Measurements from ENCODE around the gene BYSL. TPM values are rescaled to one million over a fixed set of nuclear protein-coding genes. Genes with fewer than 3 reads are reported as not detected.

The BYSL gene
- total and polyA plus RNA-seq, 8 donors, result 1.8 to 65.2 (median 10.6) TPM; not detected in 1

DNA sequence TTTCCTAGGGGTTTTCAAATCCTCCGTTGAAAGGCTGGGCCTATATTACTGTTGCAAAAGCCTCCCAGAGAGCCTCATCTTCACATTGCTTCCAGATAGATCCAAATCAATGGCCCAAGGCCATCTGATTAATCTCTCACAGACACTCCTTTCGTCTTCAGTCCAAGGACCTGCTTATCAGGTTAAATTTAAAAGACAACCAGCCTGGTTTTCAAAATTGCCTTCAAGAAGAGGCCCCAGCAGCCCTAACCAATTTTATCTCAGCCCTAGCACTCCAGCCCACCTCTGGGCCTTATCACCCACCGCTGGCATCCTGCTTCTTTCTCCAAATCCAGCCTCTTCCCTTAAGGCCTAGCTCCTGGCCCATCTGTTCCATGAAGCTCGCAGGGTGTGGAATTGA, 35.8 kb downstream of the BYSL start:
- H3K4me3 ChIP-seq, result no peak overlapping the region
- H3K27me3 ChIP-seq, result no peaks in the 10 kb centered on the region
- WGBS, 5 donors, result 69 to 83% (median 77%) methylated on average over 4 of the region's 4 CpGs
- H3K4me1 ChIP-seq, result no peaks in the 10 kb centered on the region
- no peak for DNase-seq
- H3K27ac ChIP-seq, result no peak overlapping the region
- peaks cover 0 to 9% (median 2%) of the 10 kb centered on the region in 4 donors for H3K36me3 ChIP-seq
- H3K9me3 ChIP-seq, result no peaks in the 10 kb centered on the region
- no peak for TF ChIP-seq EP300 (IDR thresholded peaks at IDR 0.05)
- TF ChIP-seq, protein P1, sequence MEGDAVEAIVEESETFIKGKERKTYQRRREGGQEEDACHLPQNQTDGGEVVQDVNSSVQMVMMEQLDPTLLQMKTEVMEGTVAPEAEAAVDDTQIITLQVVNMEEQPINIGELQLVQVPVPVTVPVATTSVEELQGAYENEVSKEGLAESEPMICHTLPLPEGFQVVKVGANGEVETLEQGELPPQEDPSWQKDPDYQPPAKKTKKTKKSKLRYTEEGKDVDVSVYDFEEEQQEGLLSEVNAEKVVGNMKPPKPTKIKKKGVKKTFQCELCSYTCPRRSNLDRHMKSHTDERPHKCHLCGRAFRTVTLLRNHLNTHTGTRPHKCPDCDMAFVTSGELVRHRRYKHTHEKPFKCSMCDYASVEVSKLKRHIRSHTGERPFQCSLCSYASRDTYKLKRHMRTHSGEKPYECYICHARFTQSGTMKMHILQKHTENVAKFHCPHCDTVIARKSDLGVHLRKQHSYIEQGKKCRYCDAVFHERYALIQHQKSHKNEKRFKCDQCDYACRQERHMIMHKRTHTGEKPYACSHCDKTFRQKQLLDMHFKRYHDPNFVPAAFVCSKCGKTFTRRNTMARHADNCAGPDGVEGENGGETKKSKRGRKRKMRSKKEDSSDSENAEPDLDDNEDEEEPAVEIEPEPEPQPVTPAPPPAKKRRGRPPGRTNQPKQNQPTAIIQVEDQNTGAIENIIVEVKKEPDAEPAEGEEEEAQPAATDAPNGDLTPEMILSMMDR (IDR thresholded peaks at IDR 0.05), result no peak
- TF ChIP-seq POLR2AphosphoS5 (IDR thresholded peaks at IDR 0.05), result no peak
- no peak for TF ChIP-seq POLR2A (IDR thresholded peaks at IDR 0.05)
- intact Hi-C loops (cut with DNase I; ENCODE audit: low total_unique reads), result no loop called here

DNA sequence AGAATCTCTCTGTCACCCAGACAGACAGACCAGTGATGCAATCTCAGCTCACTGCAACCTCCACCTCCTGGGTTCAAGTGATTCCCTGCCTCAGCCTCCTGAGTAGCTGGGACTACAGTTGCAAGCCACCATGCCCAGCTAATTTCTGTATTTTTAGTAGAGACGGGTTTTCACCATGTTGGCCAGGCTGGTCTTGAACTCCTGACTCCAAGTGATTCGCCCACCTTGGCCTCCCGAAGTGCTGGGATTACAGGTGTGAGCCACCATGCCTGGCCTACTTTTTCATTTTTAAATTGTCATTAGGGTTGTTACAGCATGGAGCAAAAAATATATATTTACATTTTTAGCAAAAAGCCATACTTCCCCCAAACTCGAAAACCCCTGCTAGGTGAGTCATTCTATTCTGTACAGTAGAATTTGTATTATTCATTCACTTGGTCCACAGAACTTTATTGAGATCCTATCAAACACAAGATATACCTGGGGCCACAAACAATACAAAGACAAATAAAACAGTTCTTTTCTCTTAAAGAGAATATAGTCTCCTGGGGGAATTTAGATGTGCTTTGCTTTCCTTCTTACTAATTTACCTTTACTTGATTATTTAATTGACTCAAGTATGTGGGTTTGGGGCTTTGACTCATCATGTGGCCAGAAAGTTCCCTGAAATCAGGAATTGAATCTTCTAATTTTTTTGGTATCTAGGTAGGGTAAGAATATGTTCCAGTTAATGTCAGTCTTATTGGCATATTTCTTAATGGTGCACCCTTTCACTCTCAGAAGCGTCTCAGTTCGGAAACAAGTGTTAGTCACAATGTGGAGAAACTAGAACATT, 36.9 kb downstream of the BYSL start:
- TF ChIP-seq EP300 (IDR thresholded peaks at IDR 0.05), result no peak
- intact Hi-C loops (cut with DNase I; ENCODE audit: low total_unique reads), result no loop called here
- 86 to 91% (median 88%) methylated on average over 6 of the region's 6 CpGs for WGBS, 5 donors
- H3K4me1 ChIP-seq, result no peaks in the 10 kb centered on the region
- no peak for DNase-seq
- H3K27ac ChIP-seq, result no peak overlapping the region
- no peaks in the 10 kb centered on the region for H3K27me3 ChIP-seq
- H3K9me3 ChIP-seq, result no peaks in the 10 kb centered on the region
- H3K36me3 ChIP-seq, result peaks cover 0 to 9% (median 2%) of the 10 kb centered on the region in 4 donors
- no peak overlapping the region for H3K4me3 ChIP-seq

DNA sequence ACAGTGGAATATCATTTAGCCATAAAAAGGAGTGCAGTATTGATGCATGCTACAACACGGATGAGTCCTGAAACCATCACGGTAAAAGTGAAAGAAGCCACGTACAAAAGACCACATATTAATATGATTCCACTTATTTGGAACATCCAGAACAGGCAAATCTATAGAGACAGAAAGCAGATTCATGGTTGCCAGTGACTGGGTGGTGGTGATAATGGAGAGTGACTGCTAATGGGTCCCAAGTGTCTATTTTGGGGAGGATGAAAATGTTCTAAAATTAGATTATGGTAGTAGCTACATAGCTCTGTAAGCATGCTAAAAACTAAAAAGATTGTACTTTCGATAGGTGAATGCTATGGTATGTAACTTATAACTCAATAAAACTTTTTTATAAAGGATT, 38.7 kb downstream of the BYSL start:
- Histone ChIP-seq H3K36me3 (peaks cover 0 to 11% (median 8%) of the 10 kb centered on the region in 4 donors), H3K27ac (no peak overlapping the region), H3K4me1 (no peaks in the 10 kb centered on the region), H3K27me3 (no peaks in the 10 kb centered on the region), H3K4me3 (no peak overlapping the region), H3K9me3 (no peaks in the 10 kb centered on the region)
- WGBS, 5 donors, result 90 to 94% (median 92%) methylated on average over 4 of the region's 4 CpGs
- DNase-seq, result no peak
- intact Hi-C loops (cut with DNase I; ENCODE audit: low total_unique reads), result no loop called here
- no peak for TF ChIP-seq POLR2A (IDR thresholded peaks at IDR 0.05)
- no peak for TF ChIP-seq POLR2AphosphoS5 (IDR thresholded peaks at IDR 0.05)
- no peak for TF ChIP-seq EP300 (IDR thresholded peaks at IDR 0.05)
- TF ChIP-seq, protein P1 (IDR thresholded peaks at IDR 0.05), result no peak

DNA sequence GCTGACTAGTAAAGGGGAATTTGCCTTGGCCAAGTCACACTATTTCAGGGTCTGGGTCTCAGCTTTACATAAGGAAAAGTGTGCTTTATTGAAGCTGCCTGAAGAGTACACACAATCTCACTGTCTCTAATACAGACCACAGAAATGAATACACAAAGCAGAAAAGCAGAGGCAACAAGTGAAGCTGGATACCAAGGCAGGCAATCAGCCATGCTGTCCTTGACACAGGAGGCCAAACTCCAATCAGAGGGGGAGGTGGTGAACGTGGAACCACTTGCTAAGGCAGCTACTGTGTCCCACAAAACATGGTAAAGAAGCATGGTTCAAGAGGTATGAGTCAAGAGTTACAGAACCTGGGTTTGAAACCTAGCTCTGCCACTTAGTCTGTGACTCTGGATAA, 42.1 kb downstream of the BYSL start:
- no peaks in the 10 kb centered on the region for H3K9me3 ChIP-seq
- WGBS, 5 donors, result 27 to 54% (median 39%) methylated on average over 1 of the region's 1 CpG
- TF ChIP-seq POLR2AphosphoS5 (IDR thresholded peaks at IDR 0.05) (no peak), EP300 (IDR thresholded peaks at IDR 0.05) (no peak), POLR2A (IDR thresholded peaks at IDR 0.05) (no peak)
- TF ChIP-seq, protein P1 (IDR thresholded peaks at IDR 0.05), result no peak

More for the DNA sequence above, 42.1 kb downstream of the BYSL start:
- H3K27ac ChIP-seq, result no peak overlapping the region
- H3K4me3 ChIP-seq, result no peak overlapping the region
- intact Hi-C loops (cut with DNase I; ENCODE audit: low total_unique reads), result no loop called here
- H3K36me3 ChIP-seq, result peaks cover 0 to 12% (median 8%) of the 10 kb centered on the region in 4 donors
- H3K27me3 ChIP-seq, result no peaks in the 10 kb centered on the region
- H3K4me1 ChIP-seq, result peaks cover 0 to 16% (median 5%) of the 10 kb centered on the region in 4 donors
- DNase-seq, result peak in 1 of 2 donors; percentile 9

Measured in stomach (tissue), 9 donors.